GM12878 (cell line): Measurements from ENCODE around the gene DAB2IP. TPM values are rescaled to one million over a fixed set of nuclear protein-coding genes. Genes with fewer than 3 reads are reported as not detected.

Experiments
- ATAC-seq: fragments of 200-7000 bp; cut with Tn5 transposase; 3 replicates; pipeline ENCODE4 v1.9.1; 2020; ENCODE audit warnings: mild to moderate bottlenecking, moderate library complexity
- BruUV-seq: library from RNA; stranded (reverse); fragments of 400-500 nt; replicated peaks from 2 replicates; lab custom pipeline; 2021; lab: Mats Ljungman, UMichigan
- CTCF ChIA-PET: fragments of 300-600 bp; sonication (Branson Sonifier 250); formaldehyde crosslinking; extraction: SDS; loops from one replicate; lab custom pipeline; 2021; ENCODE audit warnings: inconsistent platforms; lab: Yijun Ruan, JAX
- POLR2A ChIA-PET: fragments of 350-600 bp; formaldehyde crosslinking; extraction: SDS; loops from one replicate; lab custom pipeline; 2021; ENCODE audit warnings: inconsistent platforms; lab: Charles Lee
- RAD21 ChIA-PET: fragments of 300-600 bp; sonication (Branson Sonifier 250); formaldehyde crosslinking; loops from one replicate; lab custom pipeline; 2023; ENCODE audit warnings: antibody characterized with exemption; ENCODE audit not compliant: unreplicated experiment; lab: Charles Lee
- SMC1A ChIA-PET: fragments of 300-600 bp; sonication (Branson Sonifier 250); formaldehyde crosslinking; loops from one replicate; lab custom pipeline; 2023; ENCODE audit not compliant: unreplicated experiment, uncharacterized antibody; lab: Charles Lee
- DNase-seq: peaks from one replicate; pipeline ENCODE4 v3.0.0-alpha.2; 2011; ENCODE audit warnings: low read depth, low spot score
- FAIRE-seq: peaks from 3 replicates; lab custom pipeline; 2011; peaks lifted over from hg19 to GRCh38; lab: Jason Lieb, UNC
- H2AFZ ChIP-seq: 2 replicates; pipeline ENCODE4 v1.6.0; 2011; ENCODE audit warnings: low read depth, low read length, control low read depth; ENCODE audit not compliant: control insufficient read depth
- H3K27ac ChIP-seq: 2 replicates; pipeline ENCODE4 v1.5.1; 2011; ENCODE audit warnings: control low read depth; ENCODE audit not compliant: control insufficient read depth, insufficient read depth
- H3K27me3 ChIP-seq, 2 experiments: replicated peaks in 1 of 2; 2 replicates each; pipeline versions ENCODE4 v1.6.0 to v1.6.1; 2011; ENCODE audit warnings: low read length in 1 of 2; ENCODE audit not compliant: control insufficient read depth in 2 of 2, insufficient read depth in 2 of 2
- H3K36me3 ChIP-seq, 2 experiments: 2 replicates each; pipeline ENCODE4 v1.5.1; 2011; ENCODE audit warnings: low read length in 1 of 2; ENCODE audit not compliant: control insufficient read depth in 2 of 2, insufficient read depth in 2 of 2
- H3K4me1 ChIP-seq: 2 replicates; pipeline ENCODE4 v1.6.1; 2011; ENCODE audit warnings: mild to moderate bottlenecking, low read length, moderate library complexity, mixed read lengths; ENCODE audit not compliant: control insufficient read depth, insufficient read depth
- H3K4me2 ChIP-seq: 2 replicates; pipeline ENCODE4 v1.6.0; 2011; ENCODE audit warnings: control low read depth; ENCODE audit not compliant: control insufficient read depth, insufficient read depth
- H3K4me3 ChIP-seq: fragments of 200-600 bp; sonication (generic); 2 replicates; pipeline ENCODE4 v1.5.1; 2016
- H3K79me2 ChIP-seq: 2 replicates; pipeline ENCODE4 v1.6.0; 2011; ENCODE audit warnings: low read length; ENCODE audit not compliant: control insufficient read depth, insufficient read depth
- H3K9ac ChIP-seq: 2 replicates; pipeline ENCODE4 v1.8.0; 2011; ENCODE audit warnings: low read length, control low read depth, mixed read lengths; ENCODE audit not compliant: control insufficient read depth, insufficient read depth
- H3K9me3 ChIP-seq: replicated peaks from 3 replicates; pipeline ENCODE4 v1.5.1; 2011; ENCODE audit warnings: mild to moderate bottlenecking, low read length; ENCODE audit not compliant: control insufficient read depth, insufficient read depth
- H4K20me1 ChIP-seq: 2 replicates; pipeline ENCODE4 v1.6.0; 2011; ENCODE audit not compliant: control insufficient read depth, insufficient read depth
- BACH1 ChIP-seq: fragments of 450-650 bp; IDR thresholded peaks from 2 replicates; pipeline ENCODE4 v1.6.1; 2017; ENCODE audit warnings: mild to moderate bottlenecking, borderline replicate concordance
- BHLHE40 ChIP-seq, 2 experiments: fragments of 450-650 bp in 1 of 2; IDR thresholded peaks; 2 replicates each; pipeline ENCODE4 v1.6.1; 2011 to 2017; ENCODE audit warnings: low read depth in 2 of 2, borderline replicate concordance in 1 of 2, improper control_type of control experiment in 1 of 2, low read length in 1 of 2, mild to moderate bottlenecking in 1 of 2
- CBFB ChIP-seq: IDR thresholded peaks from 2 replicates; pipeline ENCODE4 v1.6.1; 2016; ENCODE audit warnings: antibody characterized with exemption, low read depth
- CBX3 ChIP-seq: fragments of 200-600 bp; sonication (generic); IDR thresholded peaks from 2 replicates; pipeline ENCODE4 v1.6.1; 2016; ENCODE audit warnings: low read depth, borderline replicate concordance
- CBX5 ChIP-seq: sonication (generic); IDR thresholded peaks from 2 replicates; pipeline ENCODE4 v1.6.1; 2016; ENCODE audit warnings: low read depth, moderate library complexity, mild to moderate bottlenecking, inconsistent platforms
- CEBPZ ChIP-seq: fragments of 150-350 bp; IDR thresholded peaks from 2 replicates; pipeline ENCODE4 v1.6.1; 2016; ENCODE audit warnings: low read depth, low read length
- E2F8 ChIP-seq: fragments of 450-650 bp; IDR thresholded peaks from 2 replicates; pipeline ENCODE4 v1.6.1; 2018; ENCODE audit warnings: mild to moderate bottlenecking, low read depth, moderate library complexity; ENCODE audit not compliant: partially characterized antibody
- KLF5 ChIP-seq: fragments of 450-650 bp; IDR thresholded peaks from 2 replicates; pipeline ENCODE4 v1.6.1; 2014; ENCODE audit warnings: mild to moderate bottlenecking; ENCODE audit not compliant: partially characterized antibody
- MEF2B ChIP-seq: fragments of 450-650 bp; IDR thresholded peaks from 2 replicates; pipeline ENCODE4 v1.6.1; 2018; ENCODE audit warnings: mild to moderate bottlenecking, moderate library complexity; ENCODE audit not compliant: partially characterized antibody, poor library complexity, severe bottlenecking
- MYC ChIP-seq: IDR thresholded peaks from 2 replicates; pipeline ENCODE4 v1.6.1; 2011; ENCODE audit warnings: mild to moderate bottlenecking, low read length, moderate library complexity, inconsistent platforms; ENCODE audit not compliant: insufficient read depth, insufficient replicate concordance, insufficient read length, severe bottlenecking
- NBN ChIP-seq: fragments of 450-650 bp; IDR thresholded peaks from 2 replicates; pipeline ENCODE4 v1.6.1; 2016
- NRF1 ChIP-seq: conservative IDR thresholded peaks from 2 replicates; pipeline ENCODE4 v1.6.1; 2011; ENCODE audit warnings: mild to moderate bottlenecking, low read depth, low read length, improper control_type of control experiment
- POLR2A ChIP-seq: IDR thresholded peaks from 2 replicates; pipeline ENCODE4 v1.6.1; 2011; ENCODE audit warnings: low read depth, mild to moderate bottlenecking, low read length
- SIN3A ChIP-seq: IDR thresholded peaks from 2 replicates; pipeline ENCODE4 v1.6.1; 2012; ENCODE audit warnings: low read depth, low read length, improper control_type of control experiment
- SMARCA5 ChIP-seq: fragments of 450-650 bp; IDR thresholded peaks from 2 replicates; pipeline ENCODE4 v1.6.1; 2017; ENCODE audit warnings: mild to moderate bottlenecking
- STAT1 ChIP-seq: fragments of 450-650 bp; conservative IDR thresholded peaks from 2 replicates; pipeline ENCODE4 v1.6.1; 2014; ENCODE audit warnings: antibody characterized with exemption, mild to moderate bottlenecking
- WRNIP1 ChIP-seq: IDR thresholded peaks from 2 replicates; pipeline ENCODE4 v1.6.1; 2011; ENCODE audit warnings: low read depth, low read length, improper control_type of control experiment, borderline replicate concordance
- WGBS: methylation state at CpG from one replicate; pipeline ENCODE4 v1.1.6; 2016; ENCODE audit warnings: low lambda C conversion rate; ENCODE audit not compliant: insufficient replicate concordance, insufficient coverage; ENCODE audit errors: missing lambda C conversion rate; 5-methylcytosine and 5-hydroxymethylcytosine counted together
- in situ Hi-C: fragments of 300-500 bp; cut with MboI; formaldehyde crosslinking; loops from 9 replicates; pipeline ENCODE4 v1.14.3; 2018; ENCODE audit warnings: mixed read lengths
- intact Hi-C: fragments of 100-400 bp; cut with micrococcal nuclease; formaldehyde crosslinking; loops from one replicate; pipeline ENCODE4 v1.14.2; 2022; ENCODE audit not compliant: unreplicated experiment
- polyA plus RNA-seq, 11 experiments: library from polyadenylated mRNA; depleted of rRNA in 4 of 11; unstranded in 6 of 11; stranded (reverse) in 5 of 11; fragments of >200 nt; fragmentation: Nextera tagmentation in 4 of 11; fragmentation: Illumina TruSeq in 1 of 11; extraction: Ambion mirVana in 4 of 11; extraction: Trizol in 1 of 11; gene quantifications; 1 replicate in 1 of 11; 2 replicates in 10 of 11; pipeline versions ENCODE4 v1.2.1 to v1.2.3, GENCODE V29; 2011 to 2016; ENCODE audit warnings: inconsistent platforms in 2 of 11, missing spikeins in 2 of 11, low read depth in 1 of 11
- total RNA-seq, 4 experiments: library from RNA; depleted of rRNA in 3 of 4; stranded (reverse); fragments of >200 nt in 3 of 4; fragmentation: Illumina TruSeq in 1 of 4; extraction: Trizol in 1 of 4; gene quantifications; 2 replicates each; pipeline versions ENCODE4 v1.2.1 to v1.2.3, GENCODE V29; 2013 to 2021

Gene DAB2IP
- total and polyA plus RNA-seq, 10 of the 15 experiments (the other 5 are each of a cell fraction or from before 2014, with no cell fraction given) = 0.03 to 0.38 (median 0.14) TPM; not detected in 6

- intact Hi-C loops (no loop called here), in situ Hi-C loops (no loop called here)
- Histone ChIP-seq H3K79me2 (no peaks in the 10 kb centered on the region), H4K20me1 (no peaks in the 10 kb centered on the region), H3K9ac (no peak overlapping the region), H3K36me3 (no peaks in the 10 kb centered on the region), H3K27me3 (peaks cover 0 to 2% of the 10 kb centered on the region in 2 experiments; a peak in 2 of 4 replicates), H3K4me2 (no peak overlapping the region), H3K4me3 (no peak overlapping the region), H3K27ac (no peak overlapping the region), H3K9me3 (no peaks in the 10 kb centered on the region), H2AFZ (no peak overlapping the region), H3K4me1 (no peaks in the 10 kb centered on the region)
- ChIA-PET SMC1A (no interaction called here), POLR2A (no interaction called here), RAD21 (no interaction called here), CTCF (no interaction called here)
- DNase-seq = no peak
- FAIRE-seq = no peak
- BruUV-seq = no TSS peak
- WGBS = 10% methylated on average over 12 of the region's 12 CpGs
- ATAC-seq = no peak
- TF ChIP-seq STAT1 (no peak), BACH1 (no peak), CBX5 (no peak), CBX3 (no peak), WRNIP1 (no peak), KLF5 (no peak), SIN3A (no peak), POLR2A (no peak), MEF2B (no peak), E2F8 (no peak), CEBPZ (no peak), MYC (no peak), BHLHE40 (IDR thresholded peaks at IDR 0.05; ENCODE audit: borderline replicate concordance in 1 of 2, low read depth in 2 of 2, low read length in 1 of 2) (no peak), CBFB (no peak), NBN (no peak), SMARCA5 (no peak), NRF1 (no peak)
These were observed 102.6 kb downstream of the DAB2IP start for GRCh38 chr9:121753802-121754654.
